ENCODE results near the gene C1QTNF6.

The C1QTNF6 gene

DNA sequence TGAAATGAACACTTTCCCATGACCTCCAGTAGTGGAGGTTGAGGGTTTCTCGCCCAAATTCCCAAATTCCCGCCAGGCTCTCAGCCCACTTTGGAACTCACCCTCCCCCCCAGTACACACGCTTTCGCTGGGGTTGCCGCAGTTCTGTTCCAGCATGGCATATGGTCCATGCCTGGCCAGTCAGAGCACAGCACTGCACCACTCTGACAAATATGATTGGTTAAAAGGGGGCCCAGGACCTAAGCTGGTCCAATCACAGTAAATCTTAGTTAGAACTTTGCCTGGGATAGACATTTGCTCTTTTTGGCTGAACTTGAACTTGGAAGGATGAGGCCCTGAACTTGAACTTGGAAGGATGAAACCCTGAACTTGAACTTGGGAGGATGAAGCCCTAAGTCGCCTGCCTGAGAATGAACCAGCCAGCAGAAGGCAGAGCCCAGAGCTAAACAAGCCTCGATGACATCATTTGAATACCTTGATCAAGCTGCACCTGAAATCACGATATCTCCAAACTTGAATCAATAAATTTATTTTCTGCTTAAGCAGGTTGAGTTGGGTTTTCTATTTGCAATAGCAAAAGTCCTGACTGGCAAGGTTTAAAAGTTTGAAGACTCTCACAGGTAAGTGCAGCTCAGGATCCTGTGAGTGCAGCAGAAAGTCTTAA lies 36.8 kb upstream of the C1QTNF6 start:
- peaks cover 90 to 93% of the 10 kb centered on the region in 2 experiments for H3K4me1 ChIP-seq (ENCODE audit: control insufficient read depth in 1 of 2, insufficient read depth in 1 of 2, low read depth in 1 of 2, low read length in 1 of 2)
- no peaks in the 10 kb centered on the region for H3K9me3 ChIP-seq
- TF ChIP-seq, protein P1, sequence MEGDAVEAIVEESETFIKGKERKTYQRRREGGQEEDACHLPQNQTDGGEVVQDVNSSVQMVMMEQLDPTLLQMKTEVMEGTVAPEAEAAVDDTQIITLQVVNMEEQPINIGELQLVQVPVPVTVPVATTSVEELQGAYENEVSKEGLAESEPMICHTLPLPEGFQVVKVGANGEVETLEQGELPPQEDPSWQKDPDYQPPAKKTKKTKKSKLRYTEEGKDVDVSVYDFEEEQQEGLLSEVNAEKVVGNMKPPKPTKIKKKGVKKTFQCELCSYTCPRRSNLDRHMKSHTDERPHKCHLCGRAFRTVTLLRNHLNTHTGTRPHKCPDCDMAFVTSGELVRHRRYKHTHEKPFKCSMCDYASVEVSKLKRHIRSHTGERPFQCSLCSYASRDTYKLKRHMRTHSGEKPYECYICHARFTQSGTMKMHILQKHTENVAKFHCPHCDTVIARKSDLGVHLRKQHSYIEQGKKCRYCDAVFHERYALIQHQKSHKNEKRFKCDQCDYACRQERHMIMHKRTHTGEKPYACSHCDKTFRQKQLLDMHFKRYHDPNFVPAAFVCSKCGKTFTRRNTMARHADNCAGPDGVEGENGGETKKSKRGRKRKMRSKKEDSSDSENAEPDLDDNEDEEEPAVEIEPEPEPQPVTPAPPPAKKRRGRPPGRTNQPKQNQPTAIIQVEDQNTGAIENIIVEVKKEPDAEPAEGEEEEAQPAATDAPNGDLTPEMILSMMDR (IDR thresholded peaks at IDR 0.05), result no peak
- H3K27me3 ChIP-seq, result no peaks in the 10 kb centered on the region
- H3K36me3 ChIP-seq, result peaks cover 53% of the 10 kb centered on the region
- H3K4me3 ChIP-seq (ENCODE audit: low read depth in 1 of 2, low read length in 1 of 2), result peak overlapping the region in 1 of 2 experiments; percentile 55
- H3K27ac ChIP-seq, result peak overlapping the region; percentile 99

DNA sequence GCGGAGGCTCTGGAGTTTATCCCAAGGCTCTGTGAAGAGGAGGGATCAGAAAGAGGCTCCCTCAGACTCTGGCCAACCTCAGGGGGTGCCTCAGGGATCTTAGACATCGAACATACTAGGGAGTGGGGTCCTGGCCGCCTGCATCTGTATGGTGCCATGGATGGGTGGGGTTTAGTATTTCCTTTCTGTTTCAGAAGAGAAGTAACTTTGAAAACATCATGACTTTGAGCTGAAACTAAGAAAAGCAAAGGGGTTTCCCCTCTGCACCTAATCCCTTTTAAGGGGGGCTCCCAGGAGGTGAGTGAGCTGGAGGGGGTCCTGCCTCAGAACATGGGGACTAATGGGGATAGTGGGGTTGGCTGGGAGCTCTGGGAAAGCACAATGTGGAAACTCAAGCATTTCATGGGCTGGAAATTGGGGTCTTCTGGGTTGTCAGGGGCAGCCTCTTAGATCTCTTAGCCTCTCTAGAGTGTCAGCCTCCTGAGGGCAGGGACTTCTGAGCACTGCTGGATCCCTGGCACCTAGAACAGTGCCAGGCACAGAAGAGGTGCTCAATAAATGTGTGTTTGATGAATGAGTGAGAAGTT lies 36.0 kb upstream of the C1QTNF6 start:
- Histone ChIP-seq H3K4me3 (ENCODE audit: low read depth in 1 of 2, low read length in 1 of 2) (peak overlapping the region; percentile 55 to 64), H3K36me3 (peaks cover 45% of the 10 kb centered on the region), H3K9me3 (no peaks in the 10 kb centered on the region), H3K4me1 (ENCODE audit: control insufficient read depth in 1 of 2, insufficient read depth in 1 of 2, low read depth in 1 of 2, low read length in 1 of 2) (peaks cover 87 to 93% of the 10 kb centered on the region in 2 experiments), H3K27me3 (no peaks in the 10 kb centered on the region), H3K27ac (peak overlapping the region; percentile 99)
- TF ChIP-seq, protein P1 (IDR thresholded peaks at IDR 0.05), result no peak

DNA sequence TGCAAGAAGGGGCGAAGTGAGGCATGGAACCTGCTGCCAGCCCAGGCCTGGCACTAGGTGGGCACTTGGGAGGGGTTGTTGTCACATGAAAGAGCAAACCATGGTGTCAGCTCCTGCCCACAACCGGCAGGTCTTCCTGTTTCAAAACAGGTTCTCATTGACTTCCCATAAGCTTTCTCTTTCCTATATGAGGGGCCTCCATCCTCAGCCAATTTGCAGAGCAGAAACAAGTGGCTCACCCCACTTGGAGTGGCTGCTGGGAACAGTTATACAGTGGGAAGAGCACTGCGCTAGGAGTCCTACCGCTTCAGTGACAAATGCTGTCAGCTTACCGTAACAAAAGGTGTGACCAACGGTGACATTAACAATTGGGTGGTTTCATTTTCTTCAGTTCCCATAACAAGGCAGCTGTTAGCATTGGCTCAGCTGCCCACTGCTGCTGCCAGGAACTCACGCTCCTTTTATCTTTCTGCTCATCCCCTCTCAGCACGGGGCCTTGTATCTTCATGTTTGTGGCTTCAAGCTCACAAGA lies 34.5 kb upstream of the C1QTNF6 start:
- H3K36me3 ChIP-seq, result peaks cover 29% of the 10 kb centered on the region
- H3K9me3 ChIP-seq, result no peaks in the 10 kb centered on the region
- peaks cover 78 to 86% of the 10 kb centered on the region in 2 experiments for H3K4me1 ChIP-seq (ENCODE audit: control insufficient read depth in 1 of 2, insufficient read depth in 1 of 2, low read depth in 1 of 2, low read length in 1 of 2)
- TF ChIP-seq, protein P1 (IDR thresholded peaks at IDR 0.05), result peak; percentile 30
- H3K27me3 ChIP-seq, result no peaks in the 10 kb centered on the region
- H3K4me3 ChIP-seq (ENCODE audit: low read depth in 1 of 2, low read length in 1 of 2), result peak overlapping the region; percentile 55 to 64
- peak overlapping the region; percentile 99 for H3K27ac ChIP-seq

DNA sequence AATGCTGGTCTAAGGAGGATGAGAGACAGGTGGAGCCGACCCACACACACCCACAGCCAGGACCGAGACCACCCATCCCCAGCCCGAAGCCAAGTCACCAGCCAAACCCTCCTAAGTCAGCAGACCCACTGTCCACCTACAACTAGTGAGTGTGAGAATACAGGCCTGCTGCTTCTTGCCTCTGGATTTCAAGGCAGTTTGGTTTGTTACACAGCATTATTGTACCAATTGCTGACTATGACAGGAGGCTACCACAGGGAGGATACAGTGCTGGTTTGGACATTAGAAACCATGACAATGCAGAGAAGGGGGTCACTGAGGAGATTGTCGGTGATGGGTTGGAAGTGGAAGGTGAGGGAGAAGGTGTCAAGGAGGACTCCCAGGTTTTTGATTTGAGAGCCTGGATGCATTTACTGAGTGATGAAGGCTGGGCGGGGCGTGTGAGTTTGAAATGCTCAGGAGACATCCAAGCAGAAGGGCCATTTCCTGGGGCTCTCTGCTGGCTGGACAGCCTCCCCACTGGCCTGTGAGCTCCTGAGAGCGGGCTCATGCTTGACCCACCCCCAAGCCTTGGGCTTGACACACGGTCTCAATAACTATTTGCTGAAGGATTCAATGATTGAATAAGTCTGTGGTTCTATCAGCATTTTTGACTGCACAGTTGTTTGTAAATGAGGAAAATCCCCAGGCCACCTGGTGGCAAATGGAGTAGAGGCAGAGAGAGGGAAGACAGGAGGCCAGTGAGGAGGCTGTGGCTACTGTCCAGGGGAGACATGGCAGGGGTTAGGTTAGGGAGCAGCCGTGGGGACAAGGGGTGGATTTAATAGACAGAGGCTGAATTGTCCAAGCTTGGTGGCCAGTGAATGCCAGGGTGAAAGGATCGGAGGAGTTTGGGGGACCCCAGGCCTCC lies 33.6 kb upstream of the C1QTNF6 start:
- TF ChIP-seq, protein P1 (IDR thresholded peaks at IDR 0.05), result no peak
- peak overlapping the region; percentile 99 for H3K27ac ChIP-seq

DNA sequence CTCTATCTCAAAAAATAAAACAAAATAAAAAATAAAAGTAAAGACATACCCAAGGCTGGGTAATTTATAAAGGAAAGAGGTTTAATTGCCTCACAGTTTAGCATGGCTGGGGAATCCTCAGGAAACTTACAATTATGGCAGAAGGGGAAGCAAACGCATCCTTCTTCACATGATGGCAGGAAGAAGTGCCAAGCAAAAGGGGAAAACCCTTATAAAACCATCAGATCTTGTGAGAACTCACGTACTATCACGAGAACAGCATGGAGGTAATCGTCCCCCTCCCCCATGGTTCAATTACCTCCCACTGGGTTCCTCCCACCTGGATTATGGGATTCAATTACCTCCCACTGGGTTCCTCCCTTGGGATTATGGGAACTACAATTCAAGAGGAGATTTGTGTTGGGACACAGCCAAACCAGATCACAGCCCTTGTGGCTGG lies 32.5 kb upstream of the C1QTNF6 start:
- Histone ChIP-seq H3K27ac (peak overlapping the region; percentile 99), H3K4me1 (ENCODE audit: control insufficient read depth in 1 of 2, insufficient read depth in 1 of 2, low read depth in 1 of 2, low read length in 1 of 2) (peaks cover 67 to 74% of the 10 kb centered on the region in 2 experiments), H3K4me3 (ENCODE audit: low read depth in 1 of 2, low read length in 1 of 2) (no peak overlapping the region), H3K9me3 (no peaks in the 10 kb centered on the region), H3K36me3 (peaks cover 15% of the 10 kb centered on the region), H3K27me3 (no peaks in the 10 kb centered on the region)
- TF ChIP-seq, protein P1 (IDR thresholded peaks at IDR 0.05), result no peak

More for the DNA sequence above, 33.6 kb upstream of the C1QTNF6 start:
- no peaks in the 10 kb centered on the region for H3K9me3 ChIP-seq
- peak overlapping the region; percentile 55 to 64 for H3K4me3 ChIP-seq (ENCODE audit: low read depth in 1 of 2, low read length in 1 of 2)
- peaks cover 78 to 85% of the 10 kb centered on the region in 2 experiments for H3K4me1 ChIP-seq (ENCODE audit: control insufficient read depth in 1 of 2, insufficient read depth in 1 of 2, low read depth in 1 of 2, low read length in 1 of 2)
- H3K36me3 ChIP-seq, result peaks cover 26% of the 10 kb centered on the region
- H3K27me3 ChIP-seq, result no peaks in the 10 kb centered on the region

All from neutrophil (primary cell).